Liver (tissue), 9 donors: ENCODE measurements around the gene BTF3. TPM values are rescaled to one million over a fixed set of nuclear protein-coding genes. Genes with fewer than 3 reads are reported as not detected.

Experiments
- DNase-seq: peaks from one replicate; pipeline ENCODE4 v3.0.0-alpha.2; 2017; ENCODE audit warnings: low spot score
- H3K27ac ChIP-seq, 2 donors: one replicate each; pipeline ENCODE4 v1.7.0; 2013; ENCODE audit warnings: inconsistent platforms in 2 of 2, low read length in 2 of 2, control low read depth in 1 of 2, low read depth in 1 of 2, mild to moderate bottlenecking in 1 of 2
- H3K27me3 ChIP-seq, 4 donors: one replicate each; pipeline versions ENCODE4 v1.6.1 to v1.7.0; 2013; ENCODE audit warnings: low read length in 3 of 4, inconsistent platforms in 1 of 4, mild to moderate bottlenecking in 1 of 4, moderate library complexity in 1 of 4; ENCODE audit not compliant: control insufficient read depth in 4 of 4, insufficient read depth in 4 of 4
- H3K36me3 ChIP-seq, 4 donors: one replicate each; pipeline versions ENCODE4 v1.6.1 to v1.7.0; 2013; ENCODE audit warnings: low read length in 3 of 4, mild to moderate bottlenecking in 3 of 4, low read depth in 1 of 4, moderate library complexity in 1 of 4; ENCODE audit not compliant: control insufficient read depth in 4 of 4, insufficient read depth in 3 of 4
- H3K4me1 ChIP-seq, 4 donors: one replicate each; pipeline versions ENCODE4 v1.6.1 to v1.7.0; 2013; ENCODE audit warnings: low read length in 3 of 4, mild to moderate bottlenecking in 3 of 4, moderate library complexity in 1 of 4; ENCODE audit not compliant: control insufficient read depth in 4 of 4, insufficient read depth in 4 of 4
- H3K4me3 ChIP-seq, 3 donors: one replicate each; pipeline versions ENCODE4 v1.6.1 to v1.7.0; 2013; ENCODE audit warnings: low read length in 3 of 3, control low read depth in 1 of 3, low read depth in 1 of 3, mild to moderate bottlenecking in 1 of 3
- H3K9ac ChIP-seq, 2 donors: one replicate each; pipeline ENCODE4 v1.7.0; 2013; ENCODE audit warnings: low read length in 2 of 2, mild to moderate bottlenecking in 2 of 2, moderate library complexity in 2 of 2, control low read depth in 1 of 2, low read depth in 1 of 2
- H3K9me3 ChIP-seq, 4 donors: one replicate each; pipeline versions ENCODE4 v1.6.1 to v1.7.0; 2013; ENCODE audit warnings: low read length in 3 of 4; ENCODE audit not compliant: control insufficient read depth in 4 of 4
- ATF3 ChIP-seq: IDR thresholded peaks from 2 replicates; pipeline ENCODE4 v1.6.1; 2016; ENCODE audit warnings: antibody characterized with exemption
- CTCF ChIP-seq: fragments of 150-350 bp; IDR thresholded peaks from 2 replicates; pipeline ENCODE4 v1.5.1; 2017; ENCODE audit warnings: improper control_type of control experiment, low read depth, low read length; ENCODE audit not compliant: missing input control
- EGR1 ChIP-seq, 2 donors: IDR thresholded peaks; 2 replicates each; pipeline ENCODE4 v1.6.1; 2016 to 2018; ENCODE audit warnings: antibody characterized with exemption in 2 of 2, low read depth in 2 of 2
- FOXA1 ChIP-seq: IDR thresholded peaks from 2 replicates; pipeline ENCODE4 v1.6.1; 2016; ENCODE audit warnings: antibody characterized with exemption
- FOXA2 ChIP-seq: IDR thresholded peaks from 2 replicates; pipeline ENCODE4 v1.6.1; 2016; ENCODE audit warnings: antibody characterized with exemption
- GABPA ChIP-seq, 2 donors: IDR thresholded peaks in 1 of 2; conservative IDR thresholded peaks in 1 of 2; 2 replicates each; pipeline ENCODE4 v1.6.1; 2016; ENCODE audit warnings: antibody characterized with exemption in 2 of 2, mild to moderate bottlenecking in 1 of 2, moderate library complexity in 1 of 2
- HNF4A ChIP-seq, 2 donors: conservative IDR thresholded peaks; 2 replicates each; pipeline ENCODE4 v1.6.1; 2016; ENCODE audit warnings: antibody characterized with exemption in 2 of 2, mild to moderate bottlenecking in 2 of 2
- HNF4G ChIP-seq: IDR thresholded peaks from 2 replicates; pipeline ENCODE4 v1.6.1; 2016; ENCODE audit warnings: antibody characterized with exemption
- JUND ChIP-seq, 2 donors: IDR thresholded peaks; 2 replicates each; pipeline ENCODE4 v1.6.1; 2016; ENCODE audit warnings: antibody characterized with exemption in 2 of 2
- MAX ChIP-seq: IDR thresholded peaks from 2 replicates; pipeline ENCODE4 v1.6.1; 2016; ENCODE audit warnings: antibody characterized with exemption
- NR2F2 ChIP-seq: IDR thresholded peaks from 2 replicates; pipeline ENCODE4 v1.6.1; 2016; ENCODE audit warnings: antibody characterized with exemption
- RAD21 ChIP-seq, 2 donors: IDR thresholded peaks; 2 replicates each; pipeline ENCODE4 v1.6.1; 2016; ENCODE audit warnings: antibody characterized with exemption in 2 of 2, mild to moderate bottlenecking in 2 of 2
- REST ChIP-seq: IDR thresholded peaks from 2 replicates; pipeline ENCODE4 v1.6.1; 2016; ENCODE audit warnings: antibody characterized with exemption, mild to moderate bottlenecking
- RXRA ChIP-seq, 2 donors: IDR thresholded peaks; 2 replicates each; pipeline ENCODE4 v1.6.1; 2017 to 2018; ENCODE audit warnings: antibody characterized with exemption in 2 of 2, mild to moderate bottlenecking in 1 of 2
- SP1 ChIP-seq: IDR thresholded peaks from 2 replicates; pipeline ENCODE4 v1.6.1; 2018; ENCODE audit warnings: antibody characterized with exemption, mild to moderate bottlenecking
- TAF1 ChIP-seq: conservative IDR thresholded peaks from 2 replicates; pipeline ENCODE4 v1.6.1; 2016; ENCODE audit warnings: antibody characterized with exemption, mild to moderate bottlenecking
- ZBTB33 ChIP-seq: IDR thresholded peaks from 2 replicates; pipeline ENCODE4 v1.6.1; 2016; ENCODE audit warnings: antibody characterized with exemption
- WGBS: extraction: QIAGEN DNeasy Blood & Tissue Kit; methylation state at CpG from one replicate; pipeline ENCODE4 v1.1.7; 2013; 5-methylcytosine and 5-hydroxymethylcytosine counted together
- polyA plus RNA-seq, 2 donors: library from polyadenylated mRNA; stranded (reverse) in 1 of 2; unstranded in 1 of 2; fragments of 200-250 nt in 1 of 2; fragments of >200 nt in 1 of 2; fragmentation: Nextera tagmentation in 1 of 2; extraction: Ambion mirVana in 1 of 2; gene quantifications; one replicate each; pipeline versions ENCODE4 v1.2.1 to v1.2.3, GENCODE V29; 2013 to 2015
- total RNA-seq, 2 donors: library from RNA; depleted of rRNA; stranded (reverse); fragments of >200 nt; gene quantifications; one replicate each; pipeline ENCODE4 v1.2.3, GENCODE V29; 2014
- donor health status: healthy.
- donor health status: healthy.
- donor health status: healthy.
- donor health status: healthy.
- donor health status: healthy.

BTF3 gene
- total and polyA plus RNA-seq, 4 donors, result 97.5 to 246 (median 213) TPM

GRCh38 chr5:73469878-73470277 is 28.4 kb upstream of the BTF3 start:
- TF ChIP-seq HNF4G (no peak), JUND (IDR thresholded peaks at IDR 0.05) (no peak), EGR1 (IDR thresholded peaks at IDR 0.05; ENCODE audit: low read depth in 2 of 2) (no peak), ZBTB33 (no peak), HNF4A (conservative IDR thresholded peaks at IDR 0.05) (no peak), FOXA1 (no peak), NR2F2 (no peak), MAX (no peak), RAD21 (IDR thresholded peaks at IDR 0.05) (no peak), RXRA (IDR thresholded peaks at IDR 0.05) (no peak), GABPA (IDR thresholded peaks at IDR 0.05 in 1 of 2, conservative IDR thresholded peaks at IDR 0.05 in 1 of 2) (no peak), FOXA2 (no peak), REST (no peak), ATF3 (no peak), SP1 (no peak)
- 95% methylated on average over 8 of the region's 8 CpGs for WGBS
- no peak overlapping the region for H3K4me3 ChIP-seq
- no peaks in the 10 kb centered on the region for H3K9me3 ChIP-seq
- no peaks in the 10 kb centered on the region for H3K4me1 ChIP-seq
- peaks cover 0 to 2% (median 0%) of the 10 kb centered on the region in 4 donors for H3K27me3 ChIP-seq
- no peak for DNase-seq
- no peak overlapping the region for H3K27ac ChIP-seq
- H3K9ac ChIP-seq, result no peak overlapping the region
- H3K36me3 ChIP-seq, result no peaks in the 10 kb centered on the region

- Histone ChIP-seq H3K9me3 (no peaks in the 10 kb centered on the region), H3K4me3 (no peak overlapping the region), H3K27ac (no peak overlapping the region), H3K36me3 (no peaks in the 10 kb centered on the region), H3K4me1 (no peaks in the 10 kb centered on the region), H3K9ac (no peak overlapping the region), H3K27me3 (no peaks in the 10 kb centered on the region)
- no peak for TF ChIP-seq CTCF
- no peak for TF ChIP-seq RAD21 (IDR thresholded peaks at IDR 0.05)
- TF ChIP-seq HNF4G, result no peak
- no peak for TF ChIP-seq FOXA2
- TF ChIP-seq JUND (IDR thresholded peaks at IDR 0.05), result no peak
- TF ChIP-seq EGR1 (IDR thresholded peaks at IDR 0.05; ENCODE audit: low read depth in 2 of 2), result no peak
- no peak for TF ChIP-seq ATF3
- TF ChIP-seq REST, result no peak
- TF ChIP-seq HNF4A (conservative IDR thresholded peaks at IDR 0.05), result no peak
- no peak for TF ChIP-seq GABPA (IDR thresholded peaks at IDR 0.05 in 1 of 2, conservative IDR thresholded peaks at IDR 0.05 in 1 of 2)
- no peak for TF ChIP-seq RXRA (IDR thresholded peaks at IDR 0.05)
- TF ChIP-seq SP1, result no peak
- TF ChIP-seq TAF1, result no peak
- no peak for TF ChIP-seq NR2F2
- no peak for DNase-seq
Measured at GRCh38 chr5:73471654-73472053, 26.6 kb upstream of the BTF3 start.
